NCI-H2081 treated with DMSO at 0.1 percent for 48 hours (cell line): Measurements from ENCODE around the gene LYRM4.
A peak's percentile ranks its signal among the peaks of the same experiment; 100 is the strongest.

Experiments used
- DNase-seq: peaks from one replicate; lab custom pipeline; 2025; lab: John Stamatoyannopoulos, UW

Gene LYRM4

DNA sequence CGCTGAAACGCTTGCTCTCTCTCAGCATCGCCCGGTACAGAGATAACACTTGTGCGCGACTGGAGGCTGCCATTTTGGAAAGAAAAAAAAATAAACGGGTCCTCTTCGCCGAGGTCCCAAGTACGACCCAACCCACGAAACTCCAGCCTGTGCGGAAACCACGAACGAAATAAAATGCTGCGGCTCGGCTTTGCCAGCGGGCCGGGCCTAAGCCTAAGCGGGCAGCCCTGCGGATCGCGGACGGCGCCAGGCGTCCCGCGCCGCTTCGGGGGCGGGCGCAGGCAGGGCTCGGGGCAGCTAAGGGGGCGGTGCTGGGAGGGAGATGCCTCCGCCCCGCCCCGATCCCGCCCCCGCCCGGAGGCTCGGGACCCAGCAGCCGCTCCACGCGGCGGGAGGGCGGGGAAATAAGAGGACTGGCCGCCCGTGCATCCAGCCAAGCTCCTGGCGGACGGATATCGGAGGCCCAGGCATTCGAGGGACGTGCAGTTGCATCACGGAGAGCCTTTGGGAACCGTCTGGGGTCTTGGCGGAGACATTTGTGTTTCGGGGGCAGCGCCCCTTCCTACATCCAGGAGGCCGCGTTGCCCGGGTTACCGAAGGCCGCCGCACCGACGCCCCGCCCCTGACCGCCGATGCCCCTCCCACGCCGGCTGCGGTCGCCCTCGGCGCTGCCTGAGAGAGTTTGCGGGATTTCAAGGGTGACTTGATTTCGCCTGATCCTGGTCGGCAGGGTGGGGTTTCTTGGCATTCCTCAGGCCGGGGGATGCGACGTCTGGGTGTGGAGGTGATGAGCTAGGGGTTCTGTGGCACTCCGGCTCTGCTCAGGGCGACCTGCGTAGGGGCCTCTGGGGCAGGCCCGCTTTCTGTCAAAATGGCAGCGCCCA lies at the start of gene LYRM4, which contains the start of gene FARS2:
LYRM4 (minus strand) TSS at position 290 of the 884 bp plus-strand sequence; CDS start at position 73, 217 bp downstream.
FARS2 (plus strand) TSS at position 853 of the 884 bp plus-strand sequence.
- peak; percentile 57 for DNase-seq

DNA sequence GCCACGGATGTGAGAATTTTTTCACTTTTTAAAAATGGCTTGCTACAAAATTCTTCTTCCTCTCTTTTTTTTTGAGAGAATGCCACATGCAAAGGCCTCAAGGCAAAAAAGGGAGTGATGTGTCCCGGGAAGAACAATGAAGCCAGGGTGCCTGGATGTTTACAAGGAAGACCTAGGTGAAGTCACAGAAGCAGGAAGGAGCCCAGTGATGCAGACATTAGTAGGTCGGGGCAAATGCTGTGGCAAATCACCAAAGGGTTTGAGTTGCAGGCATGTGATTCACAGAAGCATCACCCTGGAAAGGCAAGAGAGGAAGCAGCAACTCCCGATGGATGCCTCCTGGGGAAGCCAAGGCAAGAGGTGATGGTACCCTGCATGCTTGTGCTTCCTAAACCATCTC lies 47.3 kb upstream of the LYRM4 start:
- DNase-seq, result no peak

DNA sequence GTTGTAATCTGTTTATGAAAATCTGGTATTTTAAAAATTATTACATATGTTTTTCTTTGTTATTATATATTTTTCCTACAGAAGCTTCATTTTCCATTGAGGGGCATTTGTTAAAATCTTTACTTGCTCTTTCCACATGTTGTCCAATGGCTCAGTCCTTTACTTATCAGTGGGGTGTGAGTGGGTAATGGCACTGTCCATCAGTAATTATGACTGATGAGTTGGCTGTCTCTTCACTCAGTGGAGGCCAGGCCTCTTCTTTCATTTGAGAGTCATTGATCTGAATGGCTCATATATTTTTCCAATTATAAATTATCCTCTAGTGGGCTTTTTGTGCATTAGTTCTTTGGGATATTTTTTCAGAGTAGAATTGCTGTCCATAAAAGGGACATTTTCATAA lies 46.3 kb upstream of the LYRM4 start:
- no peak for DNase-seq

DNA sequence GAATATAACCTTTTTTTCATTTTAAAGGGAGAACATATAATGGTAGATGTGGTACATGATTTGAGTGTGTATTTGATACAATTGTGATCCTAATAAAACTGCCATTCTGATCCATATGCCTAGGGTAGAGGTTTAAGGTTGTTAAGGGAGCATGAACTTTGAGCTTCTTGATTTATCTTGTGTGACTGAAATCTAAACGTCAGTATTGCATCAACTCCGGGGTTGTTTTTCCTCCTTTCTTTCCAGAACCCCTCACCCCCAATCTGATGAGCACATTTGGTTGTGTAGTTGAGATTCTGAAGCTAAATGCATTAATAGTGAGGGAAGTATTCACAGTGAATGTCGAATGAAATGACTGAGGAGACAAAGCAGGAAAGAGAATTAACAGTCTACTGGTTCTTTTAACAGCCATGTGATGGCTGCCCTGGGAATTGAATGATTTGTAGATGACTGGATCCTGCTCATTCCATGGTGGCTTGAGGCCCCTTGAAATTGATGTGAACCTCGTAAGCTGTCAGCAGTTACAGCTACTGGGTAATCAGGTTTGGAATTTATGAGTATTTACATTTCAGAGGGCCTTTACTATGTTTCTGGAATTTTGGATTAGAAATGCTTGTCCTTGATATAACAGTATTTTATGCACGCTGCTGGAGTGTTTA lies 45.3 kb upstream of the LYRM4 start:
- no peak for DNase-seq

DNA sequence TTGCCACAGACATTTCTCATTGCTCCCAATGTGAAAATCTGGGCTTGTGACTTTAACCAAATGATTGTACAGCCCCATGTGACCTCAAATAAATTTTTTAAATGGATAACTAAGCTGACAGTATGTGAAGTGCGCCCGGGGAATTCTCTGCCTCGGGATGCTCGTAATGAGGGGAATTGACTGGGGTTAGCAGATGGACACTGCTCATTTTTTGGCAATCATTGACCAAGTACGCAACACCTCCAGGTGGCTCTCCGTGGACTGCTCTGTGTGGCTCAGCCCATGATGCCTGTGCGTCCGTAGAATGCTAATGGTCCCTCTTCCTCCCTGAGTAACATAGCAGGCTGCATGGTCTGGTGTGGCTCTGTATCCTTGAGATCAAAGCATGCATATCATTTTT lies 42.9 kb upstream of the LYRM4 start:
- no peak for DNase-seq

DNA sequence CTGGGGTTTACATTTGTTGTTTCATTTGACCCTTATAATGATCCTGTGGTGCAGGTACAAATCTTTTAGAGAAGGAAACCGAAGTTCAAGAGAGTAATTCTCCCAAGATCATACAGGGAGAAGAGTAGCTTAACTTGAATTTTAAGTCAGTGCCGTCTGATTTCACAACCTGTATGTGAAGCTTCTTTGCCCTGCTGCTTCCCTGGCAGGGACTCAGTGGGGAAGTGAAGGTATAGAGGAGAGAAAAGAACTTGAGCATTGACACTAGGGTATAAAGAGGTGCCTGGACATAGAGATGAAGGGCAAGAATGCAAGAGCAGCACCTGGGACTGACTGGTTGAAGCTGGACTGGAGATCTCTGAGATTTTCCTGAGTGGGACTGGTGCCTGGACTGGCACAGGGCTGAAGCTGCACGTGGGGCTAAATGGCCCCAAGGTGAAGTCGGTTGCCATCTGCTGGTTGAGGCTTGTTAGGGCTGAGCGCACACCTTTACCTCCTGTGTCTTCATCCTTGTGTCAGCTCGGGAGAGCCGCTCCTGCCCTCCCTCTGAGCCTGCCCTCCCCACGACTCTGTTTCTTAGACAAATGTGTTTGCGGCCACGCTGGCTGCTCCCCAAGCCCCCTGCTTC lies 42.4 kb upstream of the LYRM4 start:
- no peak for DNase-seq

DNA sequence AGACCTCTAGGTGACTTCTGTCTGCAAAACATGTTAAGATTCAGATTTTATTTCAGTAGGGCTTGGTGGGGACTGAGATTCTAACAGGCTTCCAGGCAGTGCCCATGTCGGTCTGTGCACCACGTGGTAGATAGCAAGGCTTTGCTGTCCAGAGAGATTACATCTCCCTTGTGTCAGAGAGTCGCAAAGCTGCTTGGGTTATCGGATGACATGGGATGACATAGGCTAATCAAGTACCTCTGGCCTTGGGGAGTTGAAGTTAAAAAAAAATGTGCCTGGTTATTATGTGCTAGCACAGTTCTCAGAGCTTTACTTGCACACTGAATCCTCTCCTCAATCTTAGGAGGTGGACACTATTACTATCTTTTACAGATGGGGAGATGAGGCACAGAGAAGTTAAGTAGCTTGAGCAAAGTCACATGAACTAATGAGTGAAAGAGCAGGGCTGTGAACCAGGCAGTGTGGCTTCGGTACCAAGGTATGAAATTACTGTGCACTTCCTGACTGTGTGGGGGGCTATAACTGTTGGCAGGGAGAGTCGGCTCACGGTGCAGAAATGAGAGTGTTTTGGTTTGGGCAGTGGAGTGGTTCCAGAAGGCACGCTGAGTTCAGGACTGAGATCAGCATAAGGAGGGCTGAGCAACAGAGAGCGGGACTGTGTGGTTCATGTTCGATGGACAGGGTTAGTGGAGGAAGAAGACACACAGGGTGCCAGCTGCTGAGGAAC lies 41.6 kb upstream of the LYRM4 start:
- no peak for DNase-seq

DNA sequence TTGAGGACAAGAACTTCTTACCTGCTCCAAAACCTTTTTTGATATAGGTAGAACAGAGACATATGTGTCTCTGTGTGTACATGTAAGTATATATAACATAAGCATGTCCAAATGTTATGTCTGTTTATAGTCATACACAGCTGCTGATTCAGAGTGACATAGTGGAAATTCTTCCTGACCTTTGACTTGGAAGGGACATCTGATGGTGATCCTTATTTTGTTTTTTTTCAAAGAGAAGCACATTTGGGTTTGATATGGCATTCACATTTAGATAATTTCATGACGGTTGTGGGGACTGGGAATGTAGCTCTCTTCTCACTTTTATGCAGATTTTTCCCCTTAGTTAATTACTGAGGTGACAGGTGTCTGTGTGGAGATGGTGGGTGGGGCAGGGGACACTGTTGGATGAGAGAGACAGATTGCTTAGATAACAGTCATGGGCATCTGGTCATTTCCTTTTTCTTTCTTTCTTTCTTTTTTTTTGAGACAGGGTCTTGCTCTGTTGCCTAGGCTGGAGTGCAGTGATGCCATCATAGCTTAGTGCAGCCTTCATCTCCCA lies 39.5 kb upstream of the LYRM4 start:
- DNase-seq, result no peak

DNA sequence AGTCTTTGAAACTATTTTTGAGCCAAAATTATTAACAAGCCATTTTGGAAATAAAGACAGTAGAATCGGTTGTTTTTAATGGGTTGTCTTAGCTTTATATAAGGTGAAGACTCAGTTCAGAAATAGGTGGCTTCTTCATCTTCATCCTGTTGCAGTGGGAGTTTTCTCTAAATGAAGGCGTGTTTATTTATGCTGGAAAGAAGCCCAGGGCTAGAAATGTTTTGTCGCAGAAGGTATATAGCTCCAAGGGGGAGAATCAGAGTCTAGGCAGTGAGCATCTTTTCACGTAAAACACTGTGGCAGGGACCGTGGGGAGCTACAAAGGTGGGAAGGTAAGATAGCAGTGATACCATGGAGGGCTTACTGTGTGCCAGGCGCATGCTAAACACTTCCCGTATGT lies 34.9 kb upstream of the LYRM4 start:
- no peak for DNase-seq

DNA sequence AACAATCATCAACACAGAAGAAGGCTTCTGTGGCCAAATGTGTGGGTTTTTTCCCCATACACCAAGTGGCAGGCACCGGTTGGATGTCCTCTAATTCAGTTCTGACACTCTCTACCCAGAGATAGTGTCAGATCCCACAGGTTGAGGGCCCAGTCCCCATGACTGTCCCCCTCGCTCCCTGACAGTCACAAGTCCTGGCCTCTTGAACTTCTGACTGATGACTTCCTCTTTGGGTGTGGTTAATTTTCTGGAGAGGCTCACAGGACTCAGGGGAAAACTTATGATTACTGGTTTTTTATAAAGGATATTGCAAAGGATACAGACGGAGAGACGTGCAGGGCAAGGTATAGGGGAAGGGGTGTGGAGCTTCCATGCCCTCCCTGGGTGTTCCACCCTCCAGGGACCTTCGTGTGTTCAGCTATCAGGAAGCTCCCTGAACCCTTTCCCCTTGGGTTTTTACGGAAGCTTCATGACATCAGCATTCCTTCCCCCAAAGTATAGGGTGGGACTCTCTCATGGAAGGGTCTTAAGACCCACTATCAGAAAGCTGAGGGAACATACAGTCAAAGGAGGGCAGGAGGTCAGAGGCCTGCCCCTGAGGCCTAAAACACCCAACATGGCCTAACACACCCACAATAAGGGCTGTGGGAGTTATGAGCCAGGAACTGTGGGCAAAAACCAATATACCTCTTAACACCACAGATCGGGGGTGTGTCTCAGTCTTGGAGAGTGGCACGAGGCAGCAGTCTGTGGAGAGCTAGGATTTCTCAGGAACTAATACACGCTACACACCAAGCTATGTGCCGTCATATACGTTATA lies 33.9 kb upstream of the LYRM4 start:
- no peak for DNase-seq

DNA sequence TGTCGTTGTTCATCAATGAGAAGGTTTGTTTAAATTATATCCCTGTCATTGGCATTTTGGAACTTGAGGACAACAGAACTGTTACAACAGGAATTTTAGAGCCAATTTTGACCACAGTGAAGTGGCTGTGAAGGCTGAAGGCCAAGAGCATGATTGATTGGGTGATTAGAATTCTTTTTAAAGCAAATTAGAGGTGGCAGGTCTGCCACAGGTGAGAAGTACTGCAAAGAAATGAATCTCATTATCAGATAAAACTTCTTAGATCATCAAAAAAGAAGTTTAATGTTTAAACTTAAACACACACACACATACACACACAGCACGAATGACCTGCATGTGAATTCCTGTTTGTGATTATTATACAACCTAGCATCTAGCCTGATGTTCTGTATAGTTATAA lies 32.9 kb upstream of the LYRM4 start:
- DNase-seq, result no peak

DNA sequence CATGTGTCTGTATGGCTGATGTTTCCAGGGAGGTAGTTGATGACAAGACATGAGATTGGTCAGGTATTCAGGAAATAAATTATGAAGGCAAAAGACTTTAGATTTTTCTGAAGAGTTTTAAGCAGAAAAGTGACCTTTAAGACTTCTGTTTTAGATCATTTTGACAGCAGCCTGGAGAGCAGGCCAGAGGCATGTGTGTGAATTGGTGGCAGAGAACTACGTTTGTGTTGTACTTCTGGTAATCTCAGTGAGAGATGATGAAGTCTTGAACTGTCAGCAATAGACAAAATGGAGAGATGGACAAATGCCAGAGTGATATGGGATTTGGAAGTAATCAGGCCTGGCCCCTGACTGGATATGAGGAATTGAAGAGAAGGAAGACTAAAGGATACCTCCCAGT lies 31.4 kb upstream of the LYRM4 start:
- no peak for DNase-seq

DNA sequence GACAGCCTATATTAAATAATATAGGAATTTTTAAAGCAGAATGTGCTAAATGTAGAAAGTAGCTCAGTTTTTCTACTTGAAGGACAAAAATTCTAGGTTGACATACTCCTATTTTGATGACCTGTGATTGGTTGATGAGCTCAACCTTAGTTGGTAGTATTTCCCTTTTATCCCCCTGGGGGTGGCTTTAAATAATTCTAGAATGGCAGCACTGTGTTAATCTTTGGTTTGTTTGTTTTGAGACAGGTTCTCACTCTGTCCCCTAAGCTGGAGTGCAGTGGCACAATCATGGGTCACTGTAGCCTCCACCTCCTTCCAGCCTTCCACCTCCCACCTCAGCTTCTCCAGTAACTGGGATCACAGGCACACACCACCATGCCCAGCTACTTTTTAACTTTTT lies 29.8 kb upstream of the LYRM4 start:
- DNase-seq, result no peak

DNA sequence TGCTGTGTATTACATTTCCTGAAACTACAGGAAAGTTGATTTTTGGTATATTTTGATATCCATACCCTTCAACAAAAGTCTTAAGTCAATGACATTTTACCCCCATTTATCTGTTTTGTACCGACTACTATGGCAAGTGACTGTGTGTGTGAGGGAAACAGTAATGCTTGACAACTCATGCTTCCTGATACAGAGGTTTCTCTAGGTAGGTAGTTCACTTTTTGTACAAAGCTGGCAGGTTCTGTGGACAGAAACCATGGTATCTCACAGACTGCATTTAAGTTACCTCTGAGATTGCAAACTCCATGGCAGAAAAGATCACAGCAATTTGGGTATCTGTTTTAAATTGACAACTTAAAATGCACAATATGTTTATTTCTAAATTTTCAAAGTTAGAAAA lies 29.3 kb upstream of the LYRM4 start:
- DNase-seq, result no peak

DNA sequence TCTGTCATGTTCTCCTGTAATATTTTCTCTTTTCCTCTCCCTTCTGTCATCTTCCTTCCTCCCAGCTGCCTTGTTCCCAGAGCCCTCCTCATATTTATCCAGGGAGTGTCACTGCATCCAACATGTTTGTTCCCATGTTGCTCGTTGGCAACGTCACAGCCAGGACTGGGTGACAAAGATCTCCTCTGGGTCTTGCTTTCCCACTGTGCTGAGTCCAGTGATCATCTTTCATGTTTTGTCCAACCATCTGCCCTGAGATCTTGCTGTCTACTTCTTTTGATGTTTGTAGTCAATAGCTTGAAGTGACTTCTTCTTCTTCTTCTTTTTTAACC lies 27.2 kb upstream of the LYRM4 start:
- DNase-seq, result no peak

DNA sequence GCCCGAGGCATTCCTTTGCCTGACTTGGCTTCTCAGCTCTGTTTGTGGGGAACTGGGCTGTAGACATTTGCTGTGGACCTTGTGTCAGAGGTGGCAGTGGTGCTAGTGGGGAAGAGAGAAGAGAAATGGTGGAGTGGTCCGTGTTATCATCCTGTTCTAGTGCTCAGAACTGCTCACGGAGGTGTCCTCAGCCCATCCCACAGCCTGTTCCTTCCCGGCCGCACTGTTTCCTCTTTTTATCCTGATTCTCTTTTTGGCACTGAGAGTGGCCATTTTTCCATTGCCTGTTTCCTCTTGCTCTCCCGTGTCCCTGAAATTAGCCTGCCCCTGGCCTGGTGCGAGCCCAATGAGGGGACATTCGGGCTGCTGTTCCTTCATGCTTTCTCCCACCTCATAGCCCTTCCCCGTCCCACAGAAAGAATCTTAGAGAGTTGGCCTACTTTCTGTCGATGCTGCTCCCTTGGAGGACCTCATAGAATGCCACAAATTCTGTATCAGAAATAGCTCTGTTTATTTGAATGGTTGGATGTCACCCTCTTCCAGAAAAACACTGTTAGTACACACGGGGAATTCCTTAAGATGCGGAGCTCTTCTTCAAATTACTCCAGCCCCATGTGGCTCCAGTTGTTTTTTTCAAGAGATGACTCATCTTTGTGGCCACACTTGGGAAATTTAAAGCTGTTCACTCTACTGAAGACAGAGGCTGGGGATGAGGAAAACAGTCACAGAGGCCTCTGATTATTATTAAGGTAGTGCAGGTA lies 26.6 kb upstream of the LYRM4 start:
- no peak for DNase-seq

DNA sequence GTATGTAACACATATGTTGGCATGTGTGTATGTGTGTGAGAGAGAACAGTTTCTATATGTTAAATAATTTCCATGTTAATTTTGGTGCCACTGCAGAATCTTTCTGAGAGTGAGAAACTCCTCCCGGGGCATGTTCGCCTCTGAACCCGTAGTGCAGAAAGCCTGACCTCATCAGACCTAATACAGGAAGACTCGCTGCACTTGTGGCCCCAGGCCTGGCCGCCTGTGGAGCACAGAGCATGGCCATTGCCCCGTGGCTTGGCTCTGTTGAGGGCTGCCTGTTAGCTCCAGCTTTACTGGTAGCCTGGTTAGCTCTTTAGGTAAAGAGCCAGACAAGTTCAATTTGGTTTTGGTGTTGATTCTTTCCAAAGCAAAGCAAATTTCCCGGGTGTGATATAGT lies 26.0 kb upstream of the LYRM4 start:
- no peak for DNase-seq

DNA sequence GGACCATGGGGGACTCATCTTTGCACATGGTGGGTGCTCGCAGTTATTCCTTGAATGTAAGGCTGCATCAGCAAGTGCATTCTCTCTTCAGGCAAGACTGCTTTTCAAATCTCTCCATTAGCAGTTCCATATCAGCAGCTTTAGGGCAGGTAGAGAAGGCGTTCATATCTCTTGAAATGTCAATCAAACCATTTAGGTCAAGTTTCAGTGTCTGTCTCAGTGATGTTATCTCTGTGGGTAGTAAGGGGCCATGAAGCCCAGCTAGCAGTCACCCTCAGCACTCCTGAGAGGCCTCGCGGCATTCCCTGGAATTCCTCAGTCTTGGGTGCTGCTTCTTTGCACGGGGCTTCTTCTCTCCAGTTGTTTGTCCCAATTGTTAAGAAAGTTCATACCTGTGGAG lies 24.8 kb upstream of the LYRM4 start:
- no peak for DNase-seq

DNA sequence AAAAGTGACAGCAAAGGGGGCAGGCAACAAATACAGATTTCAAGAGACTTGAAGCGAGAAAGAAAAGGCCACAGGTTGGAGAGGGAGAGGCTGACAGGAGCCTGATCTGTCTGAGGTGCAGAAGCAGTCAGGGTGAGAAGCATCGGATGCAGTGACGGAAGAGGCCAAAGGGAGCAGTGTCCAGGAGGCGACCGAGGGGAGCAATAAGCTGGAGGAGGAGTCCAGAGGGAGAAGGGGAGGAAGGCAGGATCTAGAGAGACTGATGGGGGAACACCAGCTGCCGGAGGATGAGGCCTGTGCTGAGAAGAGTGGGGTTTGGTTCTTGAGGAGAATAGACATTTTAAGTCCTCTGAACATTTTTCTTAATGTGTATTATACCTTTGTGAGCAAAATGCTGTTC lies 24.3 kb upstream of the LYRM4 start:
- DNase-seq, result no peak

DNA sequence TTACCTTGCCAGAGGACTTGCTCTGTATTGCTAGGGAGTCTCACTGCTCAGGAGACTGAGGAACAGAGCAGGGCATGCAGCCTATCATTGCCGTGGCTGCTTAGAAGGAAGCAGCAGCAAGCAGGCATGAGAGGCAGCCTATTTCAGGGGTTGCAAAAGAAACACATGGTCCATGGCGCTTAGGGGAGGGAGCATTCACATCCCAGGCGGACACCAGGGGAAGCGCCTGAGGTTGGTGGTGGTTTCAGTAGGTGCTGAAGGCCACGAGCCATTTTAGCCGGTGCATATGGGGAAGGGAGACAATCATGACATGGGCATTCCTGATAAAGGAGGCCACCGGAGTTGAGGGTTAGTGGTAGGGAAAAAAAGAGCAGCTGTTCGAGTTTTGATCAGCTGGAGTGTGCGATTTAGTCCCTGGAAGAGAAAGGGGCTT lies 21.5 kb upstream of the LYRM4 start:
- DNase-seq, result no peak

DNA sequence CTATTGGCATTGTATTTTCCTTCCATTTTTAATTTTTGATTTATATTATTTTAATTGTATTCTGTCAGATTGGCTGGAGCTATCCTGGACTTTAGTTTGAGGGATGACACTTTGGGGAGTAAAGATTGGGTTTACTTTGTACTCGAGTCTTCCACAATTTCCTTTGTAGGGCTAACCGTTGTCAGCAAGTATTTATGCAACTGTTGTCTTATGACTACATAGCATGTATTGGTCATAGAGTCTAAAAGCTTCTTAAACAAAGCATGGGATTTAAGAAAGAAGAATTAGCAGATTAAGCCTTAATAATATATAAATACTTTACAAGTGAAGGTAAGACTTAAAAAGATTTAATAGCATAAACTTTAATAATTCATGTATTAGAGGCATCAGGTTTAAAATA lies 20.2 kb upstream of the LYRM4 start:
- DNase-seq, result no peak
